ENCODE data around the gene SPOP.
A peak's percentile ranks its signal among the peaks of the same experiment; 100 is the strongest.
"Not testable (repeated sequence)": the region's sequence is repeated elsewhere in the genome, so short reads cannot be mapped to it uniquely, and the experiment has no call there.

The SPOP gene
- 74.0 to 94.1 (median 74.3) reads per million in 3 experiments for total RNA-seq

DNA sequence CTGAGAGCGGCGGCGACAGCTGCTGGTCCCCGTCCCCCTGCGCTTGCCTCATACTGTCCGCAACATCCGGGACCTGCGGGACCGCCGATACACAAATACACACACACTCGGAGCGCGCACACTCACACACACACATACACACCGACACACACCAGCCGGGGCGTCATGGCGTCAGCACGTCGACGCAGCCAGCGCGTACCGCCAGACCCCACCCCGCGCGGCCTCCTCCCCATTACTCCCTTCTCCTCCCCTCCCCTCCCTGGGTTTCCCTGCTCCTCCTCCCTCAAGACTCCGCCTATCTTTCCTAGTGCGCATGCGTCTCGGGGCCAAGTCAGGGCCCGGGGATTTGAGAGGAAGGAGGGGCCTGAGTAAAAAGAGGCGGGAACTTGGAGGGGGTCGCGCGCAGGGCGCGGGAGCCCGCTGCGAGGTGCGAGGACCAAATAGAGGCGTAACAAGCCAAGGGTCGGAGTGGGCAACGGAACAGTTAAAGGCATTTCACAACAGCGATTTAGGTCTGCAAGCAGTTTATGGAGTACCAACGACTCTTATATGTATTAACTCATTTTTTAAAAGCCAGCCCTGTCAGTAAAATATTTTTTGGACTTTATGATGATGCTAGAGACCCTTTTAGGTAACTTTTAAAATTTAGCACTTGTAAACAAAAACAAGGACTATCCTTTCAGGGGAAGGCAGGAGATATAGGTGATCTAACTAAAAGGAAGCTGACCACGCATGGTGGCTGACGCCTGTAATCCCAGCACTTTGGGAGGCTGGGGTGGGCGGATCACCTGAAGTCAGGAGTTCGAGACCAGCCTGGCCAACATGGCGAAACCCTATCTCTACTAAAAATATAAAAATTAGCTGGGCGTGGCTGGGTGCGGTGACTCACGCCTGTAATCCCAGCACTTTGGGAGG lies at the start of gene SPOP:
TSS of gene SPOP (minus strand) at position 165 of the 915 bp plus-strand sequence. CDS start 55,287 bp downstream, outside the sequence.
- DNase-seq: peak; percentile 100

DNA sequence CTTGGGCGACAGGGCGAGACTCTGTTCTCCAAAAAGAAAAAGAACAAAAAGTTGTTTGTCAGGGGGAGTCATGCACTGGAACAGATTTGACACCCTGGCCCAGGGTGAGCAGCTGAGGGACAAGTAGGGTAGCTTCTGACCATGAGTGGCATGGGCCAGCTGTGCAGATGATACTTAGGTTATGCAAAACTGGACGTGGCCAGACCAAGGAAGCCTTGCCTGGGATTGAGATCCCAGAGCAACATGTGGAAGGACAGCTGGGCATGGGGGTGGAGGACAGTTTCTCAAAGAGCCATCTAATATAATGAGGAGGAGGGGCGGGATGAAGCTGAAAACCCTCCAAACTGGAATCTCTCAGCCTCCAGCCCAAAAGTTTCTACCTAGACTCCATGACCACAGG lies 49.5 kb upstream of the SPOP start:
- DNase-seq: no peak

DNA sequence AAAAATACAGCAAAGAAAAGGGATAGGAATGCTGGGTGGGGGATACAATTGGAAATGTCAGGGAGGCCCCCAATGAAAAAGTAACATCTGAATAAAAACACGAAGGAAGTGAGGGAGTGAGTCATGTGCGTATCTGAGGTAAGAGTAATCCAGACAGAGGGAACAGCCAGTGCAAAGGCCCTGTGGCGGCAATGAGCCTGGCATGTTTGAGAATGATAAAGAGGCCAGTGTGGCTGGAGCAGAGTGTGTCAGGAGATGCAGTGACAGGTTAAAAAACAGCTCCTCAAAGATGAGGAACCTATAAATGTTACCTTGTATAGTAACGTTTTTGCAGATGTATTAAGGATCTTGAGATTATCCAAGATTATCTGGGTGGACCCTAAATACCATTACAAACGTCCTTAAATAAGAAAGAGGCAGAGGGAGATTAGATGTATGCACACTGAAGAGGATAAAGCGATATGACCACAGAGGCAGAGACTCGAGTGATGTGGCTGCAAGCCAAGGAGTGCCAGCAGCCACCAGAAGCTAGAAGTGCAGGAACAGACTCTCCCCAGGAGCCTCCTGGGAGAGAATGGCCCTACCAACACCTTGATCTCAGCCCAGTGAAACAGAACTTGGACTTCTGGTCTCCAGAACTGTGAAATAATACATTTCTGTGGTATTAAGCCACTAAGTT lies 47.7 kb upstream of the SPOP start:
- DNase-seq: no peak

DNA sequence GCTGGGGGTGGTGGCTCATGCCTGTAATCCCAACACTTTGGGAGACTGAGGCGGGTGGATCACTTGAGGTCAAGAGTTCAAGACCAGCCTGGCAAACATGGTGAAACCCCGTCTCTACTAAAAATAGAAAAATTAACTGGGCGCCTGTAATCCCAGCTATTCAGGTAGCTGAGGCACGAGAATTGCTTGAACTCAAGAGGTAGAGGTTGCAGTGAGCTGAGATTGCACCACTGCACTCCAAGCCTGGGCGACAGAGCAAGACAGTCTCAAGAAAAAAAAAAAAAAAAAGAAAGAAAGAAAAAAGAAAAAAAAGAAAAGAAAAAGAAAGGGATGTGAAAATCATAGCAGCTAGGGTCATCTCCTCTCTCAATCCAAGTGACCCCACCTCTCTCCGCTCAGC lies 46.7 kb upstream of the SPOP start:
- DNase-seq: not testable (repeated sequence)

DNA sequence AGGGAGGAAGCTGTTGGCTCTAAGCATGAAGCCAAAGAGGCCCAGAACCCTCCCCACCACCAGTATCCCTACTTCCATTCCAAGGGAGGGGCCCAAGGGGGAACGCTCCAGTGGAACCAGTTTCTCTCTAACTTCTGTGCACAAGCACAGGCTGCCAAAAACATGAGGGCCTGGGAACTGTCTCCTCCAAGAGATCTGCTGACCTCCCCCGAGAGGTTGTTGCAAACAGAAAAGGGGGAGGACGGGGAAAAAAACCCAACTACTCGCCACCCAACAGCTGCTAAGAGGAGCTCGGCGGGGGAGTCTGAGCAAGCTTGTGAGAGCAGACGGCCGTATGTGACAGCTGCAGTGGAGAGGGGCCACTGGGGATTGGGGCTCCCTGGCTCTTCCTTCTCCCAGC lies 45.5 kb upstream of the SPOP start:
- no peak for DNase-seq

DNA sequence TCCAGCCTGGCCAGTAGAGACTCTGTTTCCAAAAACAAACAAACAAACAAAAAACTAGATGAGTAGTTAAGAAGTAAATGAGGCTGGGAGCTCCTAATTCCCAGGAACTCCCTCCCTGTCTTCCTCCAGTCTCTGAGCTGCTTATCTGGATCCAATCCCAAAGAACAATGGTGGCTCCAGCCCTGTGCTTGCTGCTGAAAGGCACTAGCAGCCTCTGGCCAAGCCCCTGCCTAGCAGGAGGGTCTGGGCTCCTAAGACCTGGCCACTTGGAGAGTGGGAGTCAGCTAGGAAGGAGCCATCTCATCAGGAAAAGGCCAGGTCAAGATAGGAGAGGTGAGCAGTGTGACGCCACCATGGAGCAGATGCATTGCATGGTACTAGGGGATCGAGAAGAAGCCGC lies 44.2 kb upstream of the SPOP start:
- no peak for DNase-seq

DNA sequence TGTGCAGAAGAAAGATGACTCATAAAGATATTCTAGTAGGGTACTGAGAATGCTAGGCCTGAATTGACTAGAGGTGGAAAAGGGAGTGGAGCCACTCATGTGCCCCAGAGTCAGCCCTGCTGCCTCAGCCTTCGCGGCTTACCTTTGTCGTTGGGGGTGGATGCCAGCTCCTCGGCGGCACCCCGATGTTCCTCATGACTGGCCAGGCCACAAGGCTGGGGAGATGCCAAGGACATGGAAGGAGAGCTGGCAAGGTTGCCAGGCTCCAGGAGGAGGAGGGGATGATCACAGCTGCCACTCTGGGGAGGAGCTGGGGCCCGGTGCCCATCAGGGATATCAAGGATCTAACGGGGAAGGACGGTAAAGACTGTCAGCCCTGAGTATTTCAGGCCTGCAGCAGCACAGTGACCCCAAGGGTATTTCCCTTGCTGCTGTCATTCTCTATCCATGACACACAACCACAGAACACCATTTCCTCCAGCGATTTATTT lies 39.5 kb upstream of the SPOP start:
- no peak for DNase-seq

DNA sequence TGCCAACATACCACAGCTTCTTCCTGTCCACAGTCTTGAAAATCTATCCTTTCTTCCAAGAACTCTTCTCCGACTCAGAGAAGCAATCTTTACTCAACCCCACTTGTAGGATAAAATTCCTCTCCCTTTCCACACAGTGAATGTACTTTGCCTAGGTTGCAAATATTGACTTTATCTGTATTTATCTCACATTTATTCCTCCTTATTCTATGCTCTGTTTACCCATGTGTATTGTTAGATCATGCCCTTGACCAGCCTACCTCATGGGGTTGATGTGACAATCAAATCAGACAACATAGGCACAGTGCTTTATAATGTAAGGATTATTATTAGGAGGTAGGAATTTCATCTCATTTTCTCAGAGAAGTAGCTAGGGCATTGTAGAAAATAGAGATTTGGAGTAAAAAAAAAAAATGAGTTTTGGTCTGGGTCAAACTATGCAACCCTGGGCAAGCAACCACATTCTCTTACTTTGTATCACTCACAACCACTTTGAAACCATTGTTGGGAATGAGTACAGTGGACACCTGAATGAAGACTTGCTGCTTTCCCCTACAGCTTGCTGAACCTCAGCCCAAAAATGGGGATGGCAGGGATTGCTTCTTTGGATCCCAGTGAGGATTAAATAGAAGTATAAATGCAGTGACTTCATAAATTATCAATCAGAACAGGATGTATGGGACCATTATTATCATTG lies 38.9 kb upstream of the SPOP start:
- DNase-seq: no peak

DNA sequence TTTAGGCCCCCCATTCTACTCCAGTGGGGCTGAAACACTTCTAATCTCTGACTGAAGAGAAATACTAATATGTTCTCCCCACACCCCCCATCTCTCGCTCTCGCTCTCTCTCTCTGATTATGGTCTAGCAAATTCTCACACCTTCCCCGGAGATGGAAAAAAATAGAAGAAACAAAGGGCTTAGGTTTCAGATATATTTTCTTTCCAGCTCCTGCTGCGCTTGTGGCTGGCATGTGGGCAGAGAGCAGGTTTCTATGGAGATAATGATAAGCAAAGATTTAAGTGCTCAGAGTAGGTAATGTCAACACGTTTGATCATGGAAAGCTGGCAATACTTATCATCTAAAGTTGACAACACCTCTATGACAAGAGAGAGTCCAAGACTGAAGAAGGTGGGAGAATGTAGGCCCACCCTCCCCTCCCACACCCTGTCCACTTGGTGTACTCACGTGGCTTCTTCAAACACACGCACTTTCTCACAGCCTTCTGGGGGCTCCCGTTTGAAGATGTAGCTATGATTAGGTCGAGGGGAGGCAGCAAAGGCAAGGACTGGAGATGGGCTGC lies 37.9 kb upstream of the SPOP start:
- DNase-seq: peak; percentile 81

DNA sequence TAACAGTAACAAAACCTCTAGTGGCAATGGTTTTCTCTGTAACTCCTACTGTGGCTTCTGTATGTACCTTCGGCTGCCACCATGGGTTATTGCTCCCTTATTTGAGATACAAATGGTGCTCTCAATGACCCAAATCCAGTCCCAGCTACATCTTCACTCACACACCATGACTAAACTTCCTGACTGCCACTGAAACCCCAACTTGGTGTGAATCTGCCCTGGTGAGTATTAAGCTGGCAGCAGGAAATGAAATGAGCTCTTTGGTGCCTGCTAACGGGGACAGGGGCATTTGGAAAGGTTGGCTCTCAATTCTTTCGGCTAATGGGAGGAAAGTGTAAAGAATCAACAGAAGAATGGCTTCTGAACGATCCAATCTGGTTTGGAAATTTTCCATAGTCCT lies 37.3 kb upstream of the SPOP start:
- DNase-seq: peak; percentile 37

DNA sequence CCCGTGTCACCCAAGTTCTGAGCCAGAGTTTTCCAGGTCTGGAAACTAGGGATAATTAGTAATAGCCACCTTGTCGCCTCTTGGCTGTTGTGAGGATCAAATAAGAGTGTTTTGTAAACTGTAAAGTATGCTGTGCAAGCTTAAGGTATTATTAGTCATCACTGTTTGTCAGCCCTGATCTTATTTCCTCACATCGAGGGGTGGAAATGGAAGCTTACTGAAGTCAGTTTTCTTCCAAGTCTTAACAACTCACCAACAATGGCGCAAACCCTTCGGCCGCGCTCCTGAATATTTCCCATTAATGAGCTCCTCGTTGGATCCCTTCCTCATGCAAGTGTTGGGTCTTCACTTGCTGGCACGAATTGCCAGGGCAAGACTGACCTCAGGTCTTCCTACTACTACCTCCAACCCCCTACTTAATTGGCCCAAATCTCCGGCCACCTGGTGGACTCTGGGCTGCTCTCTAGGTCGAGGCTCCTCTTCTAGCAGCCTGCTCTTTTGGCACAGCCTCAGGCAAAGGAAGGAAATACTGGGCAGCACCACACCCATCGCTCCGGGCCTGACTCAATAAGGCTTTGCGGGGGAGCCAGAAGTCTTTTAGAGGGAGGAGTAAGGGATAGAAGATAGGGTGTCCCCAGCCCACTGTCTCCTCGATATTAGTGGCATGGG lies 30.8 kb upstream of the SPOP start:
- no peak for DNase-seq

DNA sequence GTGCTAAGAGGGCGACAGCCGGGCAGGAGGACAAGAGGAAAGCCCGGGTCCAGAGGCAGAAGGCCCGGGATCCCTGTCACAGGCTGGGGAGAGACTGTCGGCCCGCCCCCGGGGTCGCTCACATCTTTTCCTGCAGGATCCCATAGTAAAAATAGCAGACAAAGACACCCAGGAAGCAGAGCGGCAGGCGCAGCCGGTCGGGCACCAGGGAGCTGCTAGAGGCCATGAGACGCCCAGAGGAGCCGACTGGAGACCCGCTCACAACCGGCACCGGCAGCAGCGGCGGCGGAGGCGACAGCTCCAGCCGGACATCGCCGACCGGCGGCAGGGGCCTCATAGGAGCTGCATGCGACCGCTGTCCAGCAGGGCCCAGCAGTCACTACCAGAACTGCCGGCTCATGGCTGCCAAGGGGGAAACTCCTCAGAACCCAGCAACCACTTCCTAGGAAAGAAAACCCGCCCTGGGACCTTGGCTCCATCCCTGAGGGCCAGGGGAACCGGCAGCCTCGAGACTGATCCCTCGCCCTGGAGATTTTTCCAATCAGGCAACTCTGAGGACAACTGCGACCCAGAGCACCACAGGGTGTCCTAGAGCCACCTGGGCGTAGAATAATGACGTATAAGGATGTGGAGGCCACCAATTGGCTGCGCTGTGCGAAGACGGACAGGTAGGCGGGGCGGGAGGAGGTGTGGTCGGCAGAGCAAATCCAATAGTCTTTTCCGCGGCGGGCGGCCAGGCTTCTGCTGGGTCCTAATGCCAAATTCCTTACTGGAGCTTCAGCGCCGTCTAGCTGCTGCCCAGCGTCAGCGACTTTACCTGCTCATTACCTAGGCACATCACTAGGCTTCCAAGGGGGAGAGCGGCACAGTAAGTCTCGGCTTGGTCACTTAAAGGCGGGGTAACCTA lies 30.0 kb upstream of the SPOP start, which contains the start of gene SLC35B1:
TSS of gene SLC35B1 (minus strand) at position 357 of the 907 bp plus-strand sequence. CDS start at position 226, 131 bp downstream.
- peak; percentile 98 for DNase-seq

DNA sequence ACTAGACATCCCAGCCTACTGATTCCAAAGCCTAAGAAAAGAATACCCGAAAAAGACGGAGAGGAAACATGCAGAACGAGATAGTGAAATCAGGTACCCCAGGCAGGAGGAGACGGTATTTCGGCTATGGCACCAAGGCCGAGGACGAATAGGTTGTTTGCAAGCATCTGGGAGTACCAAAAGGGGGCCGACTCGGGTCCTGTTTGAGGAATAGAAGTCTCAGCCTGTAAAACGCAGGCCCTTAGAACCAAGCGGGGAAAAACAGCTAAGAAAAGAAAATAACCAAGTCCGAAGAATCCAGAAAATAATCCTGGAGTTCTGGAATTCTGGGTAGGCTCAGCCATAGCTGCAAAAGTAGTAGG lies 29.3 kb upstream of the SPOP start:
- peak; percentile 29 for DNase-seq

DNA sequence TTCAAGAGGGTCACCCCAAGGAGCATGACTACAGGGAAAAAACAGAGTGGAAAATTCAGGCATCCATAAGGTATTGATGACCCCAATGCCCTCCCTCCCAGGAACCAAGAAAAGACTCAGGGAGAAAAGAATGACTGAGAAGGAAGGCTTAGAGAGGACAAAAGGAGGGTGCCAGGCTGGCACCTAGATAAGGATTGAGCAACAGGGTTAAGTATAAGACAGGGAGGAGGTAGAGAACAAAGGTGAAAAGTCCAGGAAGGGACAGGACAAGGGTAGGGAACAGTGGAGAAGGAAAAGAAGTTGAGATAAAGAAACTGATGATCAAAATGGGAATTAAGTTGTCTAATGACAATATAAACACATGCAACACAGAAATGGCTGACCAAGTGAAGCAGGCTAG lies 27.4 kb upstream of the SPOP start:
- no peak for DNase-seq

DNA sequence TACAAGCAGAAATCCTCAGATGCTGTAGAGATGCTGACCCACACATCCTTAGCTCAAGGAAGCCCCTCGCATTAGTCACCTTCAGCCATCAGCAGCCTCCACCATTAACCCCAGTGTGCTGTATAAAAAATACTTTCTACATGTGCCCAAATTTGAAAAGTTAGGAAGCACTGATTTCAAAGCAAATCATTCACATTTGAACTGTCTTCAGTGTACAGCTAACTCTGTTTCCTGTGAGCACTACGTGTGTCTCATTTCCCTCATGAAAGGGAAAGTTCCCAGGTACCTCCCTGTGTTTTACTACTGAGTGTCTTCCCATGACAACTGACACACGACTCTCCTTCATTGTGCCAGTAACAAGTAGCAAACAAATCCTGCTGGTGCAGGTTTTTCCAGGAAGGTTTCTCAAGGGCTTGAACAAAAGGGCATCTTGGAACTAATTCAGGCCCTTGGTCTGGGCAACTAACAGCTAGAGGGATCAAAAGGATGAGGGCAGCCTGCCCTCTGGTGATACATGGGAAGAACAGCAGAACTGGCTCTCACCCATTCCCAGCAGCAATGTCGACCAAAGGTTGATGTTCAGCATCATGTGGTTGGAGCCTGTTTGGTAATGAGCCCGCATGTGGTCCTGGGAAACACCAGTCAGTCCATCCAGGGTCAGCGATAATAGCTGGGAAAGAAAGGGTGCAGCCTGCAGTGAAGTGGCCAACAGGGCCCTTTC lies 25.8 kb upstream of the SPOP start:
- no peak for DNase-seq

DNA sequence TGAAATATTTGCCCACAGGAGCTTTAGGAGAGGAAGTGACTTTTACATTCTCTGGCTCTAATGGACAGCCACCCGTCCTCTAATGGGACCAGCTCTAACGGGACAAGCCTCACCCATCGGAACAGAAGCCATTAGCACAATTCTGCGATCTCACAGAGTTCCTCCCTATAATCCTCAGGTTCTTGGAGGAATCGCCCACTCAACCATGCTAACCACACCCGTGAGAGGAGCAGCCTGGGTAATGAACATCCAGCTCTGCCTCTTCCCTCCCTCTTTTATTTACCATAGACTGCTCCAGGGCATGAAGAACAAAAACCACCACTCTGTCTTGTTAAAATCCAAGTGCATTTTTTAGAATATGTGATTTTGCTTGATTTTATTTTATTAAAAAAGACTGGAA lies 23.1 kb upstream of the SPOP start:
- no peak for DNase-seq

DNA sequence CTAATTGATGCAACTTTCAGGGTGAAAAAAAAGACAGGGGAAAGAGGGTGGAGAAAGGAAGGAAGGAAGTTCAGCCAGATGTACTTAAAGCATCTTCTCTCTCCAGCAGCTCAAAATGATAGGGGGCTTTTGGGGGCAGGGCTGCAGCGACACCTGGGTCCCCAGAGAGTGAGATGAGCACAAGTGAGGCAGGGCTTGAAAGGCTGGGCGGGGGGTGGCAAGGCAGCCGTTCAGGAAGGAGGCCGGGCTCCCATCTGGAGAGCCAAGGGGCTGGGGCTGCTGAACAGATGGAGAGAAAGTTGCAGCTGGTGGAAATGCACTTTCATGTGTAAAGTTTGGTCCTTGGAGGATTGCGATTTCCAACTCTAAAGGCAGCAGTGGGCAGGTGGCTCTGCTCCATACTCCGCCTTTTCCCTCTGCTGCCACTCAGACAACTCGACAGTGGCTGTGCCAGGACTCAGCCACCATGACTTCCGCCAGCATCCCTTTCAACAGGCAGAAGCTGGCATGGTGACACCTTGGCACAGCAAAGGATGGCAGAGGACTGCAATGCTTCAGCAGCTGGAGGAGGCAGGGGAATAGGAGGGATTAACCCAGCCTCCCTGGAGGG lies 22.2 kb upstream of the SPOP start:
- DNase-seq: no peak

DNA sequence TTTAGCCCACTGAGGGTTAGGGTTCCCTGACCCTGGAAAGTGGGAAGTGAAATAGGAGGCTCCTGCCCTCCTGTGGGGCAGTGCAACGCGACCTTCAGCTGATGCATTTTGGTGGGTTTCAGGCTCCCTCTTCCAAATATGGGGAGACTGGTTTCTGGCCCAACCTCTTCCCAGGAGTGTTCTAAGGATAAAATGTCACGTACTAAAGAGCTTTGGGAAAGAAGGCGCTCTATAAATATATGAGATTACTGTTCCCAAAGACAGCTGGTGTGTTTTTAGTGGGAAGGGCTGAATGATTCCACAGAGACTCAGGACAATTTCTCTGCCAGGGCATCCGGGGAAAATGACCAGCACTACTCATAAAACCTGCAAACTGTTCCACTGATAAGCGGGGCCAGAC lies 20.1 kb upstream of the SPOP start:
- DNase-seq: no peak

DNA sequence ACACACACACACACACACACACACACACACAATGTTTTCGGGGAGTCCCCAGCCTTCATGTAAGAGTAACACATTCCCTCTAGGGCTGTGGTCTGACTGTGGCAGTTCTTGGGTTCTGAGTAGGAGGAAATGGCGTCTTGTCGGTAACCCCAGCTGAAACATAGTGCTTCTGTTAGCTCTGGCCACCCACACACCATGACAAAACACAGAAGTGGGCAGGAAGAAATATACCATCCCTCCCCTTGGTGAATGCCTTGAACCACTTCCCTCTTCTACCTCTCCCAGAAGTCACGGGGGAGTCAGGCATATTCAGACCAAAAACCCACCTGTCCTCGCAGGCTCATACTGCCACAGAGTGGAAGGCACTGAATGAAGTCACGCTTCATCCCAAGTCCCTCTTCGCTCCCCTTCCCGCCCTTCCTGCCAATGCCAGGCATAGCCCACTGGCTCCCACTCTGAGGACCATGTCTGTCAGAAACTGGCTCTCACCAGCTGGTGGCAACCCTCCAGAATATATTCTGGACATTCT lies 18.4 kb upstream of the SPOP start:
- DNase-seq: peak; percentile 62
